HepG2 (cell line): ENCODE measurements around the gene KRT17. TPM values are rescaled to one million over a fixed set of nuclear protein-coding genes. Genes with fewer than 3 reads are reported as not detected.

Source experiments
- ZHX1 ChIP-seq: sonication (generic); formaldehyde crosslinking; IDR thresholded peaks from 2 replicates; pipeline ENCODE4 v1.8.1; 2022; ENCODE audit warnings: low read depth, mild to moderate bottlenecking, missing genetic modification reagents
- ZNF142 ChIP-seq: sonication (generic); formaldehyde crosslinking; IDR thresholded peaks from 2 replicates; pipeline ENCODE4 v1.4.0; 2020; ENCODE audit warnings: missing genetic modification reagents
- ZNF253 ChIP-seq: sonication (generic); formaldehyde crosslinking; IDR thresholded peaks from 2 replicates; pipeline ENCODE4 v1.8.0; 2022; ENCODE audit warnings: mild to moderate bottlenecking, missing genetic modification reagents, borderline replicate concordance
- ZNF589 ChIP-seq: sonication (generic); formaldehyde crosslinking; conservative IDR thresholded peaks from 2 replicates; pipeline ENCODE4 v1.8.0; 2022; ENCODE audit warnings: mild to moderate bottlenecking, moderate library complexity, missing genetic modification reagents
- ZNF615 ChIP-seq: sonication (generic); formaldehyde crosslinking; IDR thresholded peaks from 2 replicates; pipeline ENCODE4 v1.5.0; 2020; ENCODE audit warnings: mild to moderate bottlenecking, missing genetic modification reagents, borderline replicate concordance
- polyA plus RNA-seq, 8 experiments: library from polyadenylated mRNA; depleted of rRNA in 3 of 8; stranded (reverse) in 7 of 8; unstranded in 1 of 8; fragments of >200 nt; fragmentation: Illumina TruSeq in 4 of 8; extraction: Trizol in 4 of 8; gene quantifications; 2 replicates each; pipeline versions ENCODE4 v1.2.1 to v1.2.3, GENCODE V29; 2011 to 2016; ENCODE audit warnings: low read depth in 4 of 8, missing spikeins in 1 of 8, mixed read lengths in 1 of 8; ENCODE audit not compliant: insufficient read depth in 1 of 8
- total RNA-seq, 5 experiments: library from RNA; depleted of rRNA; stranded (reverse); fragments of >200 nt; fragmentation: Illumina TruSeq; extraction: Trizol; gene quantifications; 2 replicates each; pipeline ENCODE4 v1.2.3, GENCODE V29; 2016; ENCODE audit warnings: low read depth in 1 of 5
- TF ChIP-seq, protein P1 (sequence below): sonication (generic); formaldehyde crosslinking; IDR thresholded peaks from 2 replicates; pipeline ENCODE4 v1.4.0; 2020; ENCODE audit warnings: mild to moderate bottlenecking, missing genetic modification reagents, borderline replicate concordance

KRT17 gene
- total and polyA plus RNA-seq, 2 of the 13 experiments (the other 11 are each of a cell fraction or from before 2014, with no cell fraction given), result 0.38 to 0.82 TPM

DNA sequence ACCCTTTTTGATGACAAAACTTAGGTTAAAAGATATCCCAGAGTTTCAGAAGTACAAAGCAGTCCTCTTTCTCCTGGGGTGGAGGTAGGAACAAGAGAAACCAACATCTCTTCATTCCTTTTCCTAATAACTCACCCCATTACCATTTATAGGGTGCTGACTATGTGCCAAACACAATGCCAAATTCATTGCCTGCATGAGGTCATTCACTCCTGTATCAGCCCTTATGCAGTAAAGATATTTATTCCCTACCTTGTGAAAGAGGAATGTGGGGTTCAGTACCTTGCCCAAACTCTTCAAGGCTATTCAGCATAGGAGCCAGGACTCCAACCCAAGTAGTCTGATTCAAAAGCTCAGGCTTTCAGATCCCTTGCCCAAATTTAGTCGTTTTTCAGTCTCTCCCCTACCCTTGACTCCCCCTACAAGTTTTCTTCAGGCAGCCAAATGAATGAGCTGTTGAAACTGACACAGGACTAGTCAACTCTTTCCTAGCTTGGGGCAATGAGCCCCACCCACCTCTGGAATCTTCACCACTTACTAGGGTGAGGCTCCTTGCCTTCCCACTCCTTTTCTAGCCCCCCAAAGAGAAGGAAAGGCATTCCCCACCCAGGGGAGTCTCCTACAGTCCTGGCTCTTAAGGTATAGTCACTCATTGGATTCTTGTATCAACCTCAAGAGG lies 43.5 kb downstream of the KRT17 start (continued):
- TF ChIP-seq ZNF142 (CRISPR knock-in tag) (no peak), ZNF589 (CRISPR knock-in tag) (no peak), ZHX1 (CRISPR knock-in tag) (no peak), ZNF253 (CRISPR knock-in tag) (no peak), ZNF615 (CRISPR knock-in tag) (no peak)
- TF ChIP-seq, protein P1, sequence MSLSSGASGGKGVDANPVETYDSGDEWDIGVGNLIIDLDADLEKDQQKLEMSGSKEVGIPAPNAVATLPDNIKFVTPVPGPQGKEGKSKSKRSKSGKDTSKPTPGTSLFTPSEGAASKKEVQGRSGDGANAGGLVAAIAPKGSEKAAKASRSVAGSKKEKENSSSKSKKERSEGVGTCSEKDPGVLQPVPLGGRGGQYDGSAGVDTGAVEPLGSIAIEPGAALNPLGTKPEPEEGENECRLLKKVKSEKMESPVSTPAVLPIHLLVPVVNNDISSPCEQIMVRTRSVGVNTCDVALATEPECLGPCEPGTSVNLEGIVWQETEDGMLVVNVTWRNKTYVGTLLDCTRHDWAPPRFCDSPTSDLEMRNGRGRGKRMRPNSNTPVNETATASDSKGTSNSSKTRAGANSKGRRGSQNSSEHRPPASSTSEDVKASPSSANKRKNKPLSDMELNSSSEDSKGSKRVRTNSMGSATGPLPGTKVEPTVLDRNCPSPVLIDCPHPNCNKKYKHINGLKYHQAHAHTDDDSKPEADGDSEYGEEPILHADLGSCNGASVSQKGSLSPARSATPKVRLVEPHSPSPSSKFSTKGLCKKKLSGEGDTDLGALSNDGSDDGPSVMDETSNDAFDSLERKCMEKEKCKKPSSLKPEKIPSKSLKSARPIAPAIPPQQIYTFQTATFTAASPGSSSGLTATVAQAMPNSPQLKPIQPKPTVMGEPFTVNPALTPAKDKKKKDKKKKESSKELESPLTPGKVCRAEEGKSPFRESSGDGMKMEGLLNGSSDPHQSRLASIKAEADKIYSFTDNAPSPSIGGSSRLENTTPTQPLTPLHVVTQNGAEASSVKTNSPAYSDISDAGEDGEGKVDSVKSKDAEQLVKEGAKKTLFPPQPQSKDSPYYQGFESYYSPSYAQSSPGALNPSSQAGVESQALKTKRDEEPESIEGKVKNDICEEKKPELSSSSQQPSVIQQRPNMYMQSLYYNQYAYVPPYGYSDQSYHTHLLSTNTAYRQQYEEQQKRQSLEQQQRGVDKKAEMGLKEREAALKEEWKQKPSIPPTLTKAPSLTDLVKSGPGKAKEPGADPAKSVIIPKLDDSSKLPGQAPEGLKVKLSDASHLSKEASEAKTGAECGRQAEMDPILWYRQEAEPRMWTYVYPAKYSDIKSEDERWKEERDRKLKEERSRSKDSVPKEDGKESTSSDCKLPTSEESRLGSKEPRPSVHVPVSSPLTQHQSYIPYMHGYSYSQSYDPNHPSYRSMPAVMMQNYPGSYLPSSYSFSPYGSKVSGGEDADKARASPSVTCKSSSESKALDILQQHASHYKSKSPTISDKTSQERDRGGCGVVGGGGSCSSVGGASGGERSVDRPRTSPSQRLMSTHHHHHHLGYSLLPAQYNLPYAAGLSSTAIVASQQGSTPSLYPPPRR (CRISPR knock-in tag), result no peak
- TF ChIP-seq, all 625 proteins: peak for 0
